Osteocyte (in vitro differentiated cells): ENCODE results near the gene GTF2A1L. TPM values are rescaled to one million over a fixed set of nuclear protein-coding genes. Genes with fewer than 3 reads are reported as not detected.
A peak's percentile ranks its signal among the peaks of the same experiment; 100 is the strongest.
"Not testable (repeated sequence)": the region's sequence is repeated elsewhere in the genome, so short reads cannot be mapped to it uniquely, and the experiment has no call there.

Experiments used
- DNase-seq: peaks from one replicate; pipeline ENCODE4 v3.0.0; 2021; ENCODE audit warnings: mixed read lengths; ENCODE audit not compliant: unreplicated experiment; ENCODE audit errors: extremely low spot score
- H3K27ac Mint-ChIP-seq: one replicate; pipeline ENCODE4 v1.8.0; 2021; ENCODE audit warnings: mild to moderate bottlenecking, mixed read lengths; ENCODE audit not compliant: unreplicated experiment
- H3K27me3 Mint-ChIP-seq: one replicate; pipeline ENCODE4 v1.8.0; 2021; ENCODE audit warnings: mixed read lengths; ENCODE audit not compliant: unreplicated experiment
- H3K36me3 Mint-ChIP-seq: one replicate; pipeline ENCODE4 v1.8.0; 2021; ENCODE audit warnings: mixed read lengths; ENCODE audit not compliant: unreplicated experiment
- H3K4me1 Mint-ChIP-seq: one replicate; pipeline ENCODE4 v1.8.0; 2021; ENCODE audit warnings: mixed read lengths; ENCODE audit not compliant: unreplicated experiment
- H3K4me3 Mint-ChIP-seq: one replicate; pipeline ENCODE4 v1.8.0; 2021; ENCODE audit warnings: mild to moderate bottlenecking, moderate library complexity, mixed read lengths; ENCODE audit not compliant: unreplicated experiment
- H3K9me3 Mint-ChIP-seq: one replicate; pipeline ENCODE4 v1.8.0; 2021; ENCODE audit warnings: mixed read lengths; ENCODE audit not compliant: unreplicated experiment
- CTCF ChIP-seq: fragments of 200-600 bp; sonication (generic); IDR thresholded peaks from 2 replicates; pipeline ENCODE4 v1.5.0; 2021; ENCODE audit warnings: antibody characterized with exemption, mild to moderate bottlenecking, moderate library complexity
- total RNA-seq: library from RNA; stranded (reverse); gene quantifications from 2 replicates; pipeline ENCODE4 v1.2.1, GENCODE V29; 2021

GTF2A1L gene
- total RNA-seq, 1 donor from 2014 or later: not detected

GRCh38 chr2:48592067-48592466 lies 25.6 kb upstream of the GTF2A1L start:
- Mint-ChIP-seq H3K36me3 (peaks cover 21% of the 10 kb centered on the region), H3K27ac (no peak overlapping the region), H3K4me1 (peaks cover 4% of the 10 kb centered on the region), H3K9me3 (no peaks in the 10 kb centered on the region), H3K4me3 (no peak overlapping the region), H3K27me3 (no peaks in the 10 kb centered on the region)
- no peak for TF ChIP-seq CTCF
- no peak for DNase-seq

GRCh38 chr2:48596751-48597150 lies 20.9 kb upstream of the GTF2A1L start:
- H3K4me3 Mint-ChIP-seq, H3K9me3 Mint-ChIP-seq, H3K27ac Mint-ChIP-seq, H3K27me3 Mint-ChIP-seq, H3K4me1 Mint-ChIP-seq, DNase-seq: not testable (repeated sequence)
- peaks cover 23% of the 10 kb centered on the region for H3K36me3 Mint-ChIP-seq

- Mint-ChIP-seq H3K9me3 (no peaks in the 10 kb centered on the region), H3K27me3 (no peaks in the 10 kb centered on the region), H3K4me3 (no peak overlapping the region), H3K27ac (no peak overlapping the region), H3K4me1 (no peaks in the 10 kb centered on the region), H3K36me3 (peaks cover 23% of the 10 kb centered on the region)
- no peak for TF ChIP-seq CTCF
- no peak for DNase-seq
Measured at GRCh38 chr2:48597492-48597891, 20.2 kb upstream of the GTF2A1L start.

- TF ChIP-seq CTCF: peak; percentile 83
- no peak overlapping the region for H3K27ac Mint-ChIP-seq
- no peaks in the 10 kb centered on the region for H3K4me1 Mint-ChIP-seq
- H3K27me3 Mint-ChIP-seq: no peaks in the 10 kb centered on the region
- peaks cover 17% of the 10 kb centered on the region for H3K36me3 Mint-ChIP-seq
- no peaks in the 10 kb centered on the region for H3K9me3 Mint-ChIP-seq
- no peak for DNase-seq
- no peak overlapping the region for H3K4me3 Mint-ChIP-seq
Measured at GRCh38 chr2:48600204-48600813, 17.3 kb upstream of the GTF2A1L start.

- H3K9me3 Mint-ChIP-seq: no peaks in the 10 kb centered on the region
- H3K27me3 Mint-ChIP-seq: no peaks in the 10 kb centered on the region
- H3K27ac Mint-ChIP-seq: no peak overlapping the region
- H3K4me3 Mint-ChIP-seq: no peak overlapping the region
- TF ChIP-seq CTCF: no peak
- peaks cover 11% of the 10 kb centered on the region for H3K36me3 Mint-ChIP-seq
- DNase-seq: no peak
- H3K4me1 Mint-ChIP-seq: no peaks in the 10 kb centered on the region
Measured at GRCh38 chr2:48600917-48601316, 16.7 kb upstream of the GTF2A1L start.

GRCh38 chr2:48601349-48601748 lies 16.3 kb upstream of the GTF2A1L start:
- no peak for DNase-seq
- peak; percentile 32 for TF ChIP-seq CTCF
- no peaks in the 10 kb centered on the region for H3K27me3 Mint-ChIP-seq
- H3K4me3 Mint-ChIP-seq: no peak overlapping the region
- peaks cover 11% of the 10 kb centered on the region for H3K36me3 Mint-ChIP-seq
- no peaks in the 10 kb centered on the region for H3K9me3 Mint-ChIP-seq
- no peak overlapping the region for H3K27ac Mint-ChIP-seq
- no peaks in the 10 kb centered on the region for H3K4me1 Mint-ChIP-seq
